ENCODE results near the gene TFAP2B.

The TFAP2B gene

DNA sequence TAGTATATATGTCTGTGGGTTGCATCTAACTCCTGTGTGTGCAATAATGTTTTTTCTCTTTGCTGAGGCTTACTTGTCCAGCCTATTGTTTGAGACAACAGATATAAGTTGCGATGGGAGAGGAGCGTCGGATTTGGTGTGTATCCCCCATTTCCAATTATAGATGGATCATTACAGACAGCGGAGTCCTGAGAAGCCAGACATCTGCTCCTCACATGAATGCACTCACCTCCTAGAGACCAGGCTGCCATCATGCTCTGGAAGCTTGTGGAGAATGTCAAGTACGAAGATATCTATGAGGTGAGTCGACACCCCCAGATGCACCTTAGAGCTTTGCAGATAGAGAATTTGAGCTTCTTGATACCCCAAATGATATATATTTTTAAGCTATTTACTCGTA, at the start of gene TFAP2B:
TSS of gene TFAP2B (plus strand) at position 199 of the 400 bp plus-strand sequence. CDS start at position 220, 21 bp downstream.
- TF ChIP-seq, protein P1, sequence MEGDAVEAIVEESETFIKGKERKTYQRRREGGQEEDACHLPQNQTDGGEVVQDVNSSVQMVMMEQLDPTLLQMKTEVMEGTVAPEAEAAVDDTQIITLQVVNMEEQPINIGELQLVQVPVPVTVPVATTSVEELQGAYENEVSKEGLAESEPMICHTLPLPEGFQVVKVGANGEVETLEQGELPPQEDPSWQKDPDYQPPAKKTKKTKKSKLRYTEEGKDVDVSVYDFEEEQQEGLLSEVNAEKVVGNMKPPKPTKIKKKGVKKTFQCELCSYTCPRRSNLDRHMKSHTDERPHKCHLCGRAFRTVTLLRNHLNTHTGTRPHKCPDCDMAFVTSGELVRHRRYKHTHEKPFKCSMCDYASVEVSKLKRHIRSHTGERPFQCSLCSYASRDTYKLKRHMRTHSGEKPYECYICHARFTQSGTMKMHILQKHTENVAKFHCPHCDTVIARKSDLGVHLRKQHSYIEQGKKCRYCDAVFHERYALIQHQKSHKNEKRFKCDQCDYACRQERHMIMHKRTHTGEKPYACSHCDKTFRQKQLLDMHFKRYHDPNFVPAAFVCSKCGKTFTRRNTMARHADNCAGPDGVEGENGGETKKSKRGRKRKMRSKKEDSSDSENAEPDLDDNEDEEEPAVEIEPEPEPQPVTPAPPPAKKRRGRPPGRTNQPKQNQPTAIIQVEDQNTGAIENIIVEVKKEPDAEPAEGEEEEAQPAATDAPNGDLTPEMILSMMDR (IDR thresholded peaks at IDR 0.05; ENCODE audit: insufficient read depth, low read depth, low read length, missing control alignments) = no peak
- DNase-seq (ENCODE audit: low read depth) = no peak
- no peak within 1 kb of the TSS for H3K4me3 ChIP-seq (ENCODE audit: low read length)

DNA sequence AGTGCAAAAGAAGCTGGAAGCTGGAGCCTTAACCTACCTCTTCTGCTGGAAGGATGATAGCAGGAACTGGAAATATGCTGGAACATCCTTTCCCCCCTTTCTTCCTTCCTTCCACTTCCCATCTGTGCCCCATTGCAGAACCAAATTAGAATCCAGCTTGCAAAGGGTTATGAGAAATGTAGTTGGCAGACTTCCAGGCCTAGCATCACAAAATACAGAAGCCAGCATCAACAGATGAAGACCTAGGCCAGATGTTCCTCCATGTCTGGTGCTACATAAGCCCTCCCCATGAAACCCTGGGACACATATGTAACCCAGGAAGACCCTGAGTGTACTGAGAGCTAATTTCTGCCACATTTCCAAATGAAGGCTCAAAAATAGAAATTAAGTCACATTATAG, 40.0 kb upstream of the TFAP2B start:
- DNase-seq (ENCODE audit: low read depth) = no peak
- TF ChIP-seq, protein P1 (IDR thresholded peaks at IDR 0.05; ENCODE audit: insufficient read depth, low read depth, low read length, missing control alignments) = no peak

DNA sequence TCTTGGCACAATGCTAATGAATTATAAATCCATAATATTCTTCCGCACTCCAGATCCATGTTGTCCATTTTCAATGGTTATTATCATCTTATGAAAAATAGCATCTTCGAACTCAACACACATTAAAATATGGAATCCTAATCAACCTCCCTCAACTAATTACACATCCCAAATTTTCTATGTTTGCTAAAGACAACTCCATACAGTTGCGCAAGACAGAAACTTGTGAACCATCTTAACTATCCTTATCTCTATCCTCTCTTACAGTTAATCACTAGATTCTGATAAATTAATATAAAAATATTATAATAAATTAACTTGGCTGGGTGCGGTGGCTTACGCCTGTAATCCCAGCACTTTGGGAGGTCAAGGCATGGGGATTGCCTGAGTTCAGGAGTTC, 38.3 kb upstream of the TFAP2B start:
- no peak for DNase-seq (ENCODE audit: low read depth)
- TF ChIP-seq, protein P1 (IDR thresholded peaks at IDR 0.05; ENCODE audit: insufficient read depth, low read depth, low read length, missing control alignments) = no peak
- no peak overlapping the region for H3K4me3 ChIP-seq (ENCODE audit: low read length)

More for the DNA sequence above, 40.0 kb upstream of the TFAP2B start:
- no peak overlapping the region for H3K4me3 ChIP-seq (ENCODE audit: low read length)

DNA sequence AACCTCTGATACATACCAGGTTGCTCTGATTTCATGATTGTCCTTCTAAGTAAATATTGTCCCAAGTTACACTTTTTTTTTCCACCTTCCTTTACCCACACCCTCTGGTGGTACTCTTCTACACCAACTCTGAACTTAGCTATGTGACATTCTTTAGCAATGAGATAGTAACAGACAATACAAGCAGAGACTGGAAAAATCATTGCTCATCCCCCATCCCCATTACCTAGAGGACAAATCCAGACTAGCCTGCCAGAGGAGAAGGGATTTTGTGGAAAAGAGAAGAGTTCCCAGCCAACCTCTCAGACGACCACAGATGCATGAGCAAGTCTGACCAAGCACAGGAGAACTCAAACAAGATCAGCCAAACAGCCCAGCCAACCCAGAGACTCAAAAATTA, 32.8 kb upstream of the TFAP2B start:
- no peak overlapping the region for H3K4me3 ChIP-seq (ENCODE audit: low read length)
- TF ChIP-seq, protein P1 (IDR thresholded peaks at IDR 0.05; ENCODE audit: insufficient read depth, low read depth, low read length, missing control alignments) = peak; percentile 14
- peak; percentile 96 for DNase-seq (ENCODE audit: low read depth)

DNA sequence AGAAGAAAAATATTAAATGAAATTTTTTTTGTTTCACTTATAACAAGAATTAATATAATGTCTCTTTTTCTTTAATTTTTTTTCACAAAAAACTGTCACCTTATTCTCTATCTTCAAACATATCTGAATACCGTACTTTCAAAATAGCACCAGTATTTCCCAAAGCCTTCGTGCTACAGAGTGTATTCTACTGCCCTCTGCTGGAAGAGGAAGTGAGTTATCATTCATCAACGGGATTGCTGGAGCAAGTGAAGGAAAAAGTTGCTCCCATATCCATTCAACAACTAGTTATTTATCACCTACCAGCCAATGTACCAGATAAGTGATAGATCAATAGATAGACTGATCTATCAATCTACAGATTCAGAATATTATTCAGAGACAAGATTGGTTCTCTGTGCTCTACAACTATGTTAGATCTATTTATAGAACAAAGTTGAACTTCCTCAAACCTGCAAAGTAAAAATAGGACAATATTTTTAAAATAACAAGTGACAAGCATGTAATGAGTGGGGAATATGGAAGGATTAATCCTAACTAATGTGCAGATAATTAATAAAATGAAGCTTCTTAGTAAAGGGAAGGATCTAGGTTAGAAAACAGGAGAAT, 26.7 kb upstream of the TFAP2B start:
- H3K4me3 ChIP-seq (ENCODE audit: low read length) = no peak overlapping the region
- DNase-seq (ENCODE audit: low read depth) = peak; percentile 66
- TF ChIP-seq, protein P1 (IDR thresholded peaks at IDR 0.05; ENCODE audit: insufficient read depth, low read depth, low read length, missing control alignments) = peak; percentile 90

DNA sequence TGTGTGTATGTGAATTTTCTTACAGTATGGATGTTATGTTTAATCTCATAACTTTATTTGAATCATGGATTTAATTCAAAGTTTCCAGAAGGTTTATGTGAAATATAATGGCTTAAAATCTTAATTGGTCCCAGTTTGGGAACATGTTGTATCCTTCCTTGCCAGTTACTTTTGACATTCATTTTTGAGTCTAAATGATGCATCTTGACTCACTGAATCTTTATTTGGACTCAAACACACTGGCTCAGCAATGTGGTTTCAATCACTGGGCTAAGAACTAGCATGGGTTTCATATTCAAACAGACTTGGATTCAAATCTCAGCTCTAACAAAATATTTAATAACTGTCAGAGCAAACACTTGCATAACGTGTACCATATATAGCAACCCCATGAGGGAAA, 25.9 kb upstream of the TFAP2B start:
- DNase-seq (ENCODE audit: low read depth) = no peak

More for the DNA sequence above, 25.9 kb upstream of the TFAP2B start:
- TF ChIP-seq, protein P1 (IDR thresholded peaks at IDR 0.05; ENCODE audit: insufficient read depth, low read depth, low read length, missing control alignments) = no peak
- no peak overlapping the region for H3K4me3 ChIP-seq (ENCODE audit: low read length)
